Kidney epithelial cell (primary cell): Measurements from ENCODE around the gene MMP14. TPM values are rescaled to one million over a fixed set of nuclear protein-coding genes. Genes with fewer than 3 reads are reported as not detected.

ENCODE experiments used
- DNase-seq: peaks from one replicate; pipeline ENCODE4 v3.0.0-alpha.2; 2010; ENCODE audit warnings: low read depth
- H3K27me3 ChIP-seq: 2 replicates; pipeline ENCODE4 v1.6.0; 2011; ENCODE audit warnings: low read length; ENCODE audit not compliant: control insufficient read depth, insufficient read depth
- H3K36me3 ChIP-seq: 2 replicates; pipeline ENCODE4 v1.5.1; 2011; ENCODE audit warnings: low read length; ENCODE audit not compliant: control insufficient read depth, insufficient read depth
- H3K4me3 ChIP-seq: 2 replicates; pipeline ENCODE4 v1.5.1; 2011; ENCODE audit warnings: low read depth, mild to moderate bottlenecking, control low read depth, low read length
- total RNA-seq: library from RNA; depleted of rRNA; stranded (reverse); fragments of >200 nt; gene quantifications from 2 replicates; pipeline ENCODE4 v1.2.3, GENCODE V29; 2015
- TF ChIP-seq, protein P1 (sequence below): IDR thresholded peaks from 2 replicates; pipeline ENCODE4 v1.5.1; 2011; ENCODE audit warnings: mild to moderate bottlenecking, moderate library complexity, low read length, control low read depth, inconsistent platforms; ENCODE audit not compliant: insufficient read depth, poor library complexity, severe bottlenecking

MMP14 gene
- total RNA-seq, 1 donor from 2014 or later: 669 TPM

DNA sequence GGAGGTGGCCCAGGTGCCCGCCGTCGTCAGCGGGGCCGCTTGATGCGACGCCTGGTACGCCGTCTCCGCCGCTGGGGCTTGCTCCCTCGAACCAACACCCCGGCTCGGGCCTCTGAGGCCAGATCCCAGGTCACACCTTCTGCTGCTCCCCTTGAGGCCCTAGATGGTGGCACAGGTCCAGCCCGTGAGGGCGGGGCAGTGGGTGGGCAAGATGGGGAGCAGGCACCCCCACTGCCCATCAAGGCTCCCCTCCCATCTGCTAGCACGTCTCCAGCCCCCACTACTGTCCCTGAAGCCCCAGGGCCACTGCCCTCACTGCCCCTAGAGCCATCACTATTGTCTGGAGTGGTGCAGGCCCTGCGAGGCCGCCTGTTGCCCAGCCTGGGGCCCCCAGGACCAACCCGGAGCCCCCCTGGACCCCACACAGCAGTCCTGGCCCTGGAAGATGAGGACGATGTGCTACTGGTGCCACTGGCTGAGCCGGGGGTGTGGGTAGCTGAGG lies 40.7 kb downstream of the MMP14 start:
- no peak overlapping the region for H3K4me3 ChIP-seq
- TF ChIP-seq, protein P1, sequence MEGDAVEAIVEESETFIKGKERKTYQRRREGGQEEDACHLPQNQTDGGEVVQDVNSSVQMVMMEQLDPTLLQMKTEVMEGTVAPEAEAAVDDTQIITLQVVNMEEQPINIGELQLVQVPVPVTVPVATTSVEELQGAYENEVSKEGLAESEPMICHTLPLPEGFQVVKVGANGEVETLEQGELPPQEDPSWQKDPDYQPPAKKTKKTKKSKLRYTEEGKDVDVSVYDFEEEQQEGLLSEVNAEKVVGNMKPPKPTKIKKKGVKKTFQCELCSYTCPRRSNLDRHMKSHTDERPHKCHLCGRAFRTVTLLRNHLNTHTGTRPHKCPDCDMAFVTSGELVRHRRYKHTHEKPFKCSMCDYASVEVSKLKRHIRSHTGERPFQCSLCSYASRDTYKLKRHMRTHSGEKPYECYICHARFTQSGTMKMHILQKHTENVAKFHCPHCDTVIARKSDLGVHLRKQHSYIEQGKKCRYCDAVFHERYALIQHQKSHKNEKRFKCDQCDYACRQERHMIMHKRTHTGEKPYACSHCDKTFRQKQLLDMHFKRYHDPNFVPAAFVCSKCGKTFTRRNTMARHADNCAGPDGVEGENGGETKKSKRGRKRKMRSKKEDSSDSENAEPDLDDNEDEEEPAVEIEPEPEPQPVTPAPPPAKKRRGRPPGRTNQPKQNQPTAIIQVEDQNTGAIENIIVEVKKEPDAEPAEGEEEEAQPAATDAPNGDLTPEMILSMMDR: no peak
- no peaks in the 10 kb centered on the region for H3K27me3 ChIP-seq
- no peak for DNase-seq
- peaks cover 9% of the 10 kb centered on the region for H3K36me3 ChIP-seq

DNA sequence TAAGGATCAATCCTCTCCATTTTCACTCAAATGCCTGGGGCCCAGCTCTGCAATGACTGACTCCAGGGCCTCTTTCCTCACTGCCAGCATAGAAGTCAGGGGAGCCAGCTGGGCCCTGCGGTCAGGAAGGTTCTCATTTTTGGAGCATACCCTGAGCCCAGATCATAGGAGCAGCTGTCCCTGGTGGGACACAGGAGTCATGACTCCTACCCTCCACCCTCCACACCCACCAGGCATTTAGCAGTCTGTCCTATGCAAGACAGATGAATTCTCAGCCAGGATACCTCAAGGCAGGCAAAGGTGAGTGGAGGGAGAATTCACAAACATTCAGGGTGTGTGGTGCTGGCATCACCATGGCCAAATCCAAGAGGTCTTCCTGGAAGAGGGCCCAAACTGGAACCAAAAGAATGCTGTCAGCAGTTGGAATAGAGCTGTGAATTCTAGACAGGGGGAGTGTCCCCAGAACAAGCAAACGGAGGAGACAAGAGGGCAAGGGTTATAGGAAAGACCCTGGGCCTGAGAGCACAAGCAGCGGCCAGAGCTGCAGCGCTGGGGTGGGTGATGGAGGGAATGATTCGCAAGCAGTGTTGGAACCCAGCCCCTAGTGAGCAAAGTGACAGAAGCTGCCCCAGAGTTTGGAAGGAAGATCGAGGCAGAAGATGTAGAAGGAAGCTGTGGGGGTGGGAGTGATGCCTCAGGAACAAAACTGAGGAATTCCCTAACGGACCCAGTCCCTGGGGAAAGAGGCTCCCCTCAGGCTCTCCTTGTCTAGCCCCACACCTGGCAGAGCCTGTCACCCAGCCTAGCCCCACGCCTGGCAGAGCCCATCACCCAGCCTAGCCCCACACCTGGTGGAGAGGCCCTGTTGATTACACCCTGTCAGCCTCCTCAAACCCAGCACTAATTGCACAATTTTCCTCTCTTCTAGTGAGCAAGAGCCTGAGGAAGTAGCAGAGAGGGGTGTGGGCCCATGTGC lies 42.2 kb downstream of the MMP14 start:
- Histone ChIP-seq H3K36me3 (peaks cover 9% of the 10 kb centered on the region), H3K4me3 (no peak overlapping the region), H3K27me3 (no peaks in the 10 kb centered on the region)
- DNase-seq: no peak
- TF ChIP-seq, protein P1: no peak

DNA sequence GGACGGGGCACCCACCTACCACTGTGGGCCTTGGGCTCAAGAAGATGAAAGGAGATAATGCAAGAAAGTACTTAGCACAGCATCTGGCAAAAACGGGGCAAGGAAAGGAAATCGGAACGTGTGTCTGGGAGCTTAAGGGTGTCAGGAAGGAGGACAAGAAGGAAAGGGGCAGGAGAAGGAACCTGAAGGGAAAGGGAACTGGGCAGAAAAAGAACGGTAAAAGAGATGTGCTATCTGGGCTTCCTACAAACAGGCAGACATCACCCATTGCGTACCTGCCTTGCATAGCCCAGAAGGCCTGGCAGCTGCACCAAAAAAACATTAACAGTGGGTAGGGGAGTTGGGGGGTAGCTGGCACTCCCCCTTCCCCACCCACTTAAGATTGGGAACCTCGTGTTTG lies 45.7 kb downstream of the MMP14 start:
- TF ChIP-seq, protein P1: no peak
- Histone ChIP-seq H3K27me3 (no peaks in the 10 kb centered on the region), H3K36me3 (peaks cover 1% of the 10 kb centered on the region), H3K4me3 (no peak overlapping the region)
- no peak for DNase-seq

DNA sequence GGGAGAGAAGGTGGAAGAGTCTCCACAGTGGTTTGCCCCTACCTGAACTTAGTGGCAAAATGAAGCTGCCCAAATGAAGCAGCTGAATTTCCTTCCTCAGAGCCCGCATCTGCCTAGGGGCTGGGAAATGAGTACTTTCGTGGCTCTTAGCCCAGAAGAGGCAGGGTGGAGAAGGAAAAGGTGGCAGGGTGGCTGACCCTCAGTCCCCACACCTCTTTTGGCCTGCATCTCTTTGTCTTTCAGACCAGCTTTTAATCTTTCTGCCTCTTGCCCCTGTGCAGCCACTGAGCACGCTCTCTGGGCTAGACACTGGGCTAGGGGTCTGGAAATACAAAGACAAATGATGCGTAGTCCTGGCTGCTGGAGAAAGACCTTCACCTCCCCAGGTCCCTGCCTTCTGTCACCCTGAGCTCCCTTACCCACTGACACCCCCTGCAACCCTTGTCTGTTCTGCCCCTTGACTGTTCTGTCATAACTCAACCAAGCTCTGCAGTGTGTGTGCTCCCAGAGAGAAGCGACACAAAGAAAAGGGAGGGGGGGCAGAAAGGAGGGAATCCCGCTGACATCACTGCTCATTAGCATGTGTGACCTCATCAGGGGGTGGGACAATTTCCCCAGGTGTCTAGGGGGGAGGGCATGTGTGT lies 46.3 kb downstream of the MMP14 start:
- no peaks in the 10 kb centered on the region for H3K27me3 ChIP-seq
- H3K4me3 ChIP-seq: no peak overlapping the region
- no peak for DNase-seq
- H3K36me3 ChIP-seq: peaks cover 1% of the 10 kb centered on the region
- TF ChIP-seq, protein P1: no peak

DNA sequence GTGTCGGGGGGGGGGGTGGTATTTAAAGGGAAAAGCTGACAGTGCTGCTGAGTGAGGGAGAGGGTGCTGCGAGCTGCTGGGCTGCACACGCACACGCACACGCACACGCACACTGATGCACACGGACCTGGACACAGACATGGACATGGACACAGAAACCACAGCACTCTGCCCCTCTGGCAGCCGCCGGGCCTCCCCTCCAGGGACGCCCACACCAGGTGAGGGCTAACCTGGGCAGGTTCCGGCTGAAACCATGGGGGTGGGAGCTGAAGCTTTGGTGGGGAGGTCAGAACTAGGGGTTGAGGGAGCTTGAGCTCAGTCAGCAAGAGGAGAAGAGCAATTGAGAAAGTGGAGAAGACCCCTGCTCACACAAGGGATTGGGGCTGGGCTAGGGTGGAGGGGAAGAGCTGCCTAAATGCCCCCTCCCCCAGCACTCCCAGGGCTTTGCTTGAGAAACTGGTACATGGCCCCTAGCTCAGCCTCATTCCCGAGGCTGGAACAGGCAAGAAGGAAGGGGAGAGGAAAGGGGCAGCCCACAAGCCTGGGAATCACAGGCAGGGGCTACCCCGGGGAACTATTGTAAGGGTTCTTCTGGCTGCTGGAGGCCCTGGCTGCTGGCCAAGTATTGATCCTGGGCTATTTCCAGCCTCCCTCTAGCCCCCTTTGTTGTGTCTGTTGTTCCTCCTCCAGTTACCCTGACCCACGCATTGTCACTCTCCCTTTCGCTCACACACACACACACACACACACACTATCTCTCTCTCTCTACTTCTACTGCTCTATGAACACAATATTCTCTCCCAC lies 47.0 kb downstream of the MMP14 start, which contains the start of gene REM2:
Gene REM2, plus strand, starts transcription at position 50 of the 804 bp plus-strand sequence. Its CDS starts 66 bp downstream, at position 116.
- TF ChIP-seq, protein P1: no peak
- no peak for DNase-seq
- Histone ChIP-seq H3K4me3 (no peak within 1 kb of the TSS), H3K27me3 (no peaks in the 10 kb centered on the region), H3K36me3 (peaks cover 1% of the 10 kb centered on the region)
